B cell (primary cell): ENCODE data around the gene HOXD4. TPM values are rescaled to one million over a fixed set of nuclear protein-coding genes. Genes with fewer than 3 reads are reported as not detected.

Experiments
- ATAC-seq: fragments of 200-7000 bp; cut with Tn5 transposase; one replicate; pipeline ENCODE4 v1.10.0; 2021; ENCODE audit warnings: low read depth, mild to moderate bottlenecking, moderate number of reproducible peaks, moderate library complexity
- CTCF ChIA-PET: fragments of 350-600 bp; sonication (Branson Sonifier 250); formaldehyde crosslinking; loops from one replicate; lab custom pipeline; 2021; ENCODE audit warnings: antibody characterized with exemption, inconsistent platforms; lab: Charles Lee
- POLR2A ChIA-PET: fragments of 350-600 bp; sonication (Branson Sonifier 250); formaldehyde crosslinking; loops from one replicate; lab custom pipeline; 2021; ENCODE audit warnings: antibody characterized with exemption; lab: Charles Lee
- DNase-seq: peaks from one replicate; pipeline ENCODE4 v3.0.0; 2013
- H2AFZ ChIP-seq: 2 replicates; pipeline ENCODE4 v1.6.1; 2012; ENCODE audit warnings: mild to moderate bottlenecking, low read depth, low read length; ENCODE audit not compliant: insufficient read depth, poor library complexity, severe bottlenecking
- H3K27ac ChIP-seq, 2 donors: 1 replicate in 1 of 2; 2 replicates in 1 of 2; pipeline ENCODE4 v1.5.1; 2012 to 2013; ENCODE audit warnings: low read length in 2 of 2, mild to moderate bottlenecking in 2 of 2, moderate library complexity in 1 of 2
- H3K27me3 ChIP-seq, 4 experiments: fragments of 200-600 bp in 1 of 4; sonication (generic) in 1 of 4; replicated peaks in 1 of 4; 1 replicate in 2 of 4; 2 replicates in 2 of 4; pipeline versions ENCODE4 v1.6.1 to v1.7.0; 2013 to 2016; ENCODE audit warnings: low read length in 3 of 4, mild to moderate bottlenecking in 2 of 4, mixed read lengths in 1 of 4, moderate library complexity in 1 of 4; ENCODE audit not compliant: insufficient read depth in 4 of 4, control insufficient read depth in 3 of 4; ENCODE audit errors: control extremely low read depth in 1 of 4
- H3K36me3 ChIP-seq, 2 experiments: replicated peaks in 1 of 2; 1 replicate in 1 of 2; 2 replicates in 1 of 2; pipeline versions ENCODE4 v1.6.1 to v1.7.1; 2013; ENCODE audit warnings: low read length in 1 of 2; ENCODE audit not compliant: insufficient read depth in 2 of 2, control insufficient read depth in 1 of 2; ENCODE audit errors: control extremely low read depth in 1 of 2, extremely low read depth in 1 of 2
- H3K4me1 ChIP-seq, 2 donors: fragments of 200-600 bp in 1 of 2; sonication (generic) in 1 of 2; 1 replicate in 1 of 2; 2 replicates in 1 of 2; pipeline versions ENCODE4 v1.5.1 to v1.6.1; 2013 to 2017; ENCODE audit warnings: low read length in 2 of 2; ENCODE audit not compliant: control insufficient read depth in 2 of 2, insufficient read depth in 2 of 2
- H3K4me2 ChIP-seq: replicated peaks from 2 replicates; pipeline ENCODE3; 2012; ENCODE audit warnings: mild to moderate bottlenecking, low read depth, low read length; ENCODE audit not compliant: poor library complexity, severe bottlenecking
- H3K4me3 ChIP-seq, 5 experiments: fragments of 200-600 bp in 1 of 5; sonication (generic) in 1 of 5; 1 replicate in 3 of 5; 2 replicates in 2 of 5; pipeline versions ENCODE4 v1.5.1 to v1.7.0; 2011 to 2016; ENCODE audit warnings: low read length in 4 of 5, mild to moderate bottlenecking in 4 of 5, low read depth in 2 of 5, control low read depth in 1 of 5, moderate library complexity in 1 of 5; ENCODE audit not compliant: insufficient read depth in 1 of 5; ENCODE audit errors: control extremely low read depth in 1 of 5, extremely low read depth in 1 of 5
- H3K79me2 ChIP-seq: fragments of 200-600 bp; sonication (generic); one replicate; pipeline ENCODE4 v1.6.0; 2016; ENCODE audit warnings: low read length; ENCODE audit not compliant: control insufficient read depth, insufficient read depth
- H3K9ac ChIP-seq: fragments of 200-600 bp; sonication (generic); 2 replicates; pipeline ENCODE4 v1.6.1; 2017; ENCODE audit warnings: mild to moderate bottlenecking, low read length, moderate library complexity
- H3K9me3 ChIP-seq, 3 donors: one replicate each; pipeline versions ENCODE4 v1.6.1 to v1.7.1; 2013; ENCODE audit warnings: low read length in 2 of 3; ENCODE audit not compliant: control insufficient read depth in 2 of 3, insufficient read depth in 1 of 3; ENCODE audit errors: control extremely low read depth in 1 of 3
- H4K20me1 ChIP-seq: 2 replicates; pipeline ENCODE4 v1.6.0; 2012; ENCODE audit warnings: mild to moderate bottlenecking, low read length; ENCODE audit not compliant: insufficient read depth, control insufficient read depth, poor library complexity, severe bottlenecking
- H3K27ac Mint-ChIP-seq: one replicate; pipeline ENCODE4 v1.8.0; 2021; ENCODE audit warnings: mixed read lengths
- H3K27me3 Mint-ChIP-seq: one replicate; pipeline ENCODE4 v1.8.0; 2021; ENCODE audit warnings: mixed read lengths
- H3K4me1 Mint-ChIP-seq: one replicate; pipeline ENCODE4 v1.8.0; 2021; ENCODE audit warnings: mixed read lengths
- H3K4me3 Mint-ChIP-seq: one replicate; pipeline ENCODE4 v1.8.0; 2021; ENCODE audit warnings: mixed read lengths
- H3K9me3 Mint-ChIP-seq: one replicate; pipeline ENCODE4 v1.8.0; 2022; ENCODE audit warnings: mixed read lengths; ENCODE audit not compliant: insufficient read depth
- EZH2 ChIP-seq: IDR thresholded peaks from 2 replicates; pipeline ENCODE4 v1.6.1; 2012; ENCODE audit warnings: borderline replicate concordance, low read depth, mild to moderate bottlenecking, moderate library complexity, low read length; ENCODE audit not compliant: insufficient read depth, poor library complexity, severe bottlenecking
- WGBS: methylation state at CpG from one replicate; pipeline ENCODE4 v1.1.5; 2013; ENCODE audit warnings: missing lambda C conversion rate; ENCODE audit not compliant: insufficient coverage; 5-methylcytosine and 5-hydroxymethylcytosine counted together
- intact Hi-C: fragments of 100-400 bp; cut with micrococcal nuclease; formaldehyde crosslinking; loops from one replicate; pipeline ENCODE4 v1.10.0; 2022
- polyA plus RNA-seq: library from polyadenylated mRNA; depleted of rRNA; stranded (reverse); fragments of >200 nt; gene quantifications from 2 replicates; pipeline ENCODE4 v1.2.3, GENCODE V29; 2012
- total RNA-seq, 2 donors: library from RNA; stranded (reverse); fragments of 120-200 nt in 1 of 2; gene quantifications; 1 replicate in 1 of 2; 2 replicates in 1 of 2; pipeline versions ENCODE4 v1.2.3 to v1.2.4, GENCODE V29; 2013 to 2022
- TF ChIP-seq, protein P1 (sequence below): fragments of 200-600 bp; IDR thresholded peaks from one replicate; pipeline ENCODE4 v1.8.0; 2022; ENCODE audit warnings: antibody characterized with exemption, mild to moderate bottlenecking

The HOXD4 gene
- total and polyA plus RNA-seq, 2 donors (not counting 1 experiment from before 2014, with no cell fraction given): not detected

DNA sequence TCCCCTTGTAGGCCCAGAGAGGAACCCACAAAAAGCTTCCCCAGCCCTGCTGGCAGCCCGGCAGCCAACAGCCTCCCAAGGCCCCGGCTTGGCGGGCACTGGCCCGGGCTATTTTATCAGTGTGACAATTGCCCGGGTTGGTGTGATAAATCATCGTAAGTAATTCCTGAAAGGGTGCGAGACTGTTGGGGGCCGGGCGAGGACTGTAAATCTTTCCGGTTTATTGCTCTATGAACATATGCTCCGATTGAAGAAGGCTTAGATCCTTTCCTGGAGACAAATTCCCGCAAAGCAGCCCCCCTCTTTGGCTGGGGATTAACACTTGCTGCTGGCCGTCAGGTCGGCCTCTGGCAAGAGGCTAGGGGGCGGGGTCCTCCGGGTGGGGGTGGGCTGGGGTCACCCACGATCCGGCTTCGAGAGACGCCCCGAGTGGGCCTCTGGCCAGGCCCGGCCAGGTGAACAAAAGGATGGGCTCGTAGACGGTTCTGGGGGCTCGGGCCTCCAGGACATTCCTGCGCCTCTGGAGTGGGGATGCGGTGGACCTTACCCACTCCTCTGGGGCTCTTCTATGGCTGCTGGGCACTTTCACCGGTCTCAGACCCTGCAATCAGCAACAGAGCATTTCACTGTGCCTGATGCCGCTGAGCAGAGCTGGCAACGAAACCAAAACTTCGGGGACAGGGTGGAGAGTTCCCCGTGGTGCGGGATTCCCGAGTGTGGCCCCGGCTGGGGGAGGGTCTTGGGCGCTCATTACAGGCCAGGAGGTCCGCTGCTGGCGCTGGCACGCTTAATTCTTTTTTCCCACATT lies 7.7 kb downstream of the HOXD4 start:
- peaks cover 0 to 57% (median 0%) of the 10 kb centered on the region in 3 donors for H3K9me3 ChIP-seq
- peaks cover 0 to 92% (median 57%) of the 10 kb centered on the region in 4 experiments for H3K27me3 ChIP-seq
- intact Hi-C loops: no loop called here
- no peak overlapping the region for H3K4me3 ChIP-seq
- H3K9ac ChIP-seq: no peak overlapping the region
- WGBS: 15% methylated on average over 28 of the region's 39 CpGs
- H3K4me2 ChIP-seq: no peak overlapping the region
- peak overlapping the region; percentile 56 for H3K27ac Mint-ChIP-seq
- H3K9me3 Mint-ChIP-seq: peaks cover 2% of the 10 kb centered on the region
- ChIA-PET CTCF (no interaction called here), POLR2A (no interaction called here)
- H3K4me1 ChIP-seq: peaks cover 8 to 14% of the 10 kb centered on the region in 2 donors
- ATAC-seq (no peak), DNase-seq (no peak)
- no peak overlapping the region for H3K4me3 Mint-ChIP-seq
- H3K36me3 ChIP-seq: no peaks in the 10 kb centered on the region
- H3K27me3 Mint-ChIP-seq: peaks cover 70% of the 10 kb centered on the region
- H4K20me1 ChIP-seq: no peaks in the 10 kb centered on the region
- TF ChIP-seq, protein P1, sequence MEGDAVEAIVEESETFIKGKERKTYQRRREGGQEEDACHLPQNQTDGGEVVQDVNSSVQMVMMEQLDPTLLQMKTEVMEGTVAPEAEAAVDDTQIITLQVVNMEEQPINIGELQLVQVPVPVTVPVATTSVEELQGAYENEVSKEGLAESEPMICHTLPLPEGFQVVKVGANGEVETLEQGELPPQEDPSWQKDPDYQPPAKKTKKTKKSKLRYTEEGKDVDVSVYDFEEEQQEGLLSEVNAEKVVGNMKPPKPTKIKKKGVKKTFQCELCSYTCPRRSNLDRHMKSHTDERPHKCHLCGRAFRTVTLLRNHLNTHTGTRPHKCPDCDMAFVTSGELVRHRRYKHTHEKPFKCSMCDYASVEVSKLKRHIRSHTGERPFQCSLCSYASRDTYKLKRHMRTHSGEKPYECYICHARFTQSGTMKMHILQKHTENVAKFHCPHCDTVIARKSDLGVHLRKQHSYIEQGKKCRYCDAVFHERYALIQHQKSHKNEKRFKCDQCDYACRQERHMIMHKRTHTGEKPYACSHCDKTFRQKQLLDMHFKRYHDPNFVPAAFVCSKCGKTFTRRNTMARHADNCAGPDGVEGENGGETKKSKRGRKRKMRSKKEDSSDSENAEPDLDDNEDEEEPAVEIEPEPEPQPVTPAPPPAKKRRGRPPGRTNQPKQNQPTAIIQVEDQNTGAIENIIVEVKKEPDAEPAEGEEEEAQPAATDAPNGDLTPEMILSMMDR: no peak
- TF ChIP-seq EZH2: no peak
- no peak overlapping the region for H3K27ac ChIP-seq
- peaks cover 3% of the 10 kb centered on the region for H3K4me1 Mint-ChIP-seq
- no peak overlapping the region for H2AFZ ChIP-seq
- H3K79me2 ChIP-seq: no peaks in the 10 kb centered on the region

DNA sequence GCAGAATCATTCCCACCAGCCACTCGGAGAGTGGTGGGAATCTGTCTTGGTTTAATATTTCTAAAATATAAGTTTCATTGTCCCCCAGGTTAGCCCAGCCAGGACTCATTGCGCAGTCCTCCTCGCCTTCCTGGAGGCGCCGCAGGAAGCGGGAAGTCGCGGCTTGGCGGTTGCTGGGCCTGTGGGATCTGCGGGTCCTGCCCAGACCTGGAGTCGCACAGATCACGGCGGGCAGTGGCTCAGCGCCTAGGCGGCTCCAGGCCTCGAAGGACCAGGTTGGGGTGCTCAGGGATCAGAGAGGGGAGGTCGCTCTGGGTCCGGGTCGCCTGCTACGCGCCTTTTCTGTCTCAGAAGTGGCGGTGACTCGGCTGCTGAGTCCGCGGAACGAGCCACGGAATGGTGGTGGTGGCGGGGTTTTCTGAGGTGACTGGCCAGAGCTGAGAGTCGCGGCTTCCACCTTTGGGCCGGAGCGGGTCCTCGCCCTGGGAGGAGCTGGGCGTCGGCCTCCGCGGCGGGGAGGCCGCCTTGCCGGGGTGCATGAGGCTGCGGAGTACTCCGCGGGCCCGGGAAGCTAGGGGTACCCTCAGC lies 8.4 kb downstream of the HOXD4 start:
- no peak for ATAC-seq
- H3K9me3 Mint-ChIP-seq: peaks cover 2% of the 10 kb centered on the region
- H3K27me3 ChIP-seq: peaks cover 0 to 93% (median 56%) of the 10 kb centered on the region in 4 experiments

More for the DNA sequence above, 8.4 kb downstream of the HOXD4 start:
- H3K27me3 Mint-ChIP-seq: peaks cover 68% of the 10 kb centered on the region
- TF ChIP-seq EZH2: no peak
- TF ChIP-seq, protein P1: no peak
- peaks cover 4% of the 10 kb centered on the region for H3K4me1 Mint-ChIP-seq
- POLR2A ChIA-PET: no interaction called here
- no peaks in the 10 kb centered on the region for H4K20me1 ChIP-seq
- no peak for DNase-seq
- H3K27ac ChIP-seq: no peak overlapping the region
- intact Hi-C loops: no loop called here
- no peak overlapping the region for H3K9ac ChIP-seq
- peaks cover 12 to 16% of the 10 kb centered on the region in 2 donors for H3K4me1 ChIP-seq
- CTCF ChIA-PET: interaction anchor here (0.5 to 0.6 kb wide), 2 partner anchors 20 to 492 kb away, joined by 3 read pairs; no protein-coding TSS in a partner anchor
- H3K79me2 ChIP-seq: no peaks in the 10 kb centered on the region
- H3K27ac Mint-ChIP-seq: no peak overlapping the region
- H3K36me3 ChIP-seq: no peaks in the 10 kb centered on the region
- peaks cover 0 to 63% (median 0%) of the 10 kb centered on the region in 3 donors for H3K9me3 ChIP-seq
- no peak overlapping the region for H3K4me3 ChIP-seq
- H2AFZ ChIP-seq: no peak overlapping the region
- H3K4me2 ChIP-seq: no peak overlapping the region
- 9% methylated on average over 43 of the region's 44 CpGs for WGBS
- no peak overlapping the region for H3K4me3 Mint-ChIP-seq
